ENCODE measurements around the gene ARHGAP31.

- no peak for TF ChIP-seq POLR2A (IDR thresholded peaks at IDR 0.05)
- no peak for TF ChIP-seq POLR2AphosphoS5 (IDR thresholded peaks at IDR 0.05)
These were observed 81.3 kb downstream of the ARHGAP31 start for GRCh38 chr3:119375510-119375909.
